BJ (cell line): ENCODE results near the gene NEK5. TPM values are rescaled to one million over a fixed set of nuclear protein-coding genes. Genes with fewer than 3 reads are reported as not detected.

Experiments used
- CTCF ChIA-PET: fragments of 350-600 bp; formaldehyde crosslinking; extraction: SDS; loops from one replicate; lab custom pipeline; 2021; ENCODE audit warnings: antibody characterized with exemption, inconsistent platforms; lab: Yijun Ruan, JAX
- POLR2A ChIA-PET: fragments of 300-600 bp; sonication (Branson Sonifier 250); formaldehyde crosslinking; extraction: SDS; loops from one replicate; lab custom pipeline; 2021; ENCODE audit warnings: antibody characterized with exemption; lab: Charles Lee
- DNase-seq: peaks from one replicate; pipeline ENCODE4 v3.0.0-alpha.2; 2011; ENCODE audit warnings: low read depth
- H3K27me3 ChIP-seq: 2 replicates; pipeline ENCODE4 v1.6.0; 2011; ENCODE audit warnings: low read length; ENCODE audit not compliant: control insufficient read depth, insufficient read depth
- H3K36me3 ChIP-seq: 2 replicates; pipeline ENCODE4 v1.5.1; 2011; ENCODE audit warnings: low read length; ENCODE audit not compliant: control insufficient read depth, insufficient read depth
- H3K4me3 ChIP-seq: 2 replicates; pipeline ENCODE4 v1.5.1; 2011; ENCODE audit warnings: low read depth, mild to moderate bottlenecking, control low read depth, low read length
- CTCF ChIP-seq: IDR thresholded peaks from 2 replicates; pipeline ENCODE4 v1.5.1; 2011; ENCODE audit warnings: low read depth, mild to moderate bottlenecking, control low read depth, inconsistent platforms, low read length, moderate library complexity; ENCODE audit not compliant: insufficient read depth
- polyA plus RNA-seq: library from polyadenylated mRNA; depleted of rRNA; stranded (reverse); fragments of >200 nt; gene quantifications from 2 replicates; pipeline ENCODE4 v1.2.3, GENCODE V29; 2011; rRNA removed

Gene NEK5
- polyA plus RNA-seq, 1 experiment, result 0.04 TPM

- no peaks in the 10 kb centered on the region for H3K27me3 ChIP-seq
- TF ChIP-seq CTCF, result no peak
- DNase-seq, result no peak
- no peaks in the 10 kb centered on the region for H3K36me3 ChIP-seq
- ChIA-PET CTCF (no interaction called here), POLR2A (no interaction called here)
- no peak overlapping the region for H3K4me3 ChIP-seq
Measured at GRCh38 chr13:51988988-51989618, 139.8 kb downstream of the NEK5 start.

Other genes with a start within 250 kb of the NEK5 start
- 1.9 and 2.5 TPM in 2 replicates for gene ATP7B, start 117.6 kb downstream of the NEK5 start, polyA plus RNA-seq
- gene ALG11, start 116.7 kb downstream of the NEK5 start, polyA plus RNA-seq, result 6.2 and 16.3 TPM in 2 replicates
- 8.9 and 15.9 TPM in 2 replicates for gene UTP14C, start 104.4 kb downstream of the NEK5 start, polyA plus RNA-seq
- 4.8 and 10.1 TPM in 2 replicates for gene NEK3, start 30.5 kb upstream of the NEK5 start, polyA plus RNA-seq